Measurements from ENCODE around the gene SLC16A5.

Gene SLC16A5

DNA sequence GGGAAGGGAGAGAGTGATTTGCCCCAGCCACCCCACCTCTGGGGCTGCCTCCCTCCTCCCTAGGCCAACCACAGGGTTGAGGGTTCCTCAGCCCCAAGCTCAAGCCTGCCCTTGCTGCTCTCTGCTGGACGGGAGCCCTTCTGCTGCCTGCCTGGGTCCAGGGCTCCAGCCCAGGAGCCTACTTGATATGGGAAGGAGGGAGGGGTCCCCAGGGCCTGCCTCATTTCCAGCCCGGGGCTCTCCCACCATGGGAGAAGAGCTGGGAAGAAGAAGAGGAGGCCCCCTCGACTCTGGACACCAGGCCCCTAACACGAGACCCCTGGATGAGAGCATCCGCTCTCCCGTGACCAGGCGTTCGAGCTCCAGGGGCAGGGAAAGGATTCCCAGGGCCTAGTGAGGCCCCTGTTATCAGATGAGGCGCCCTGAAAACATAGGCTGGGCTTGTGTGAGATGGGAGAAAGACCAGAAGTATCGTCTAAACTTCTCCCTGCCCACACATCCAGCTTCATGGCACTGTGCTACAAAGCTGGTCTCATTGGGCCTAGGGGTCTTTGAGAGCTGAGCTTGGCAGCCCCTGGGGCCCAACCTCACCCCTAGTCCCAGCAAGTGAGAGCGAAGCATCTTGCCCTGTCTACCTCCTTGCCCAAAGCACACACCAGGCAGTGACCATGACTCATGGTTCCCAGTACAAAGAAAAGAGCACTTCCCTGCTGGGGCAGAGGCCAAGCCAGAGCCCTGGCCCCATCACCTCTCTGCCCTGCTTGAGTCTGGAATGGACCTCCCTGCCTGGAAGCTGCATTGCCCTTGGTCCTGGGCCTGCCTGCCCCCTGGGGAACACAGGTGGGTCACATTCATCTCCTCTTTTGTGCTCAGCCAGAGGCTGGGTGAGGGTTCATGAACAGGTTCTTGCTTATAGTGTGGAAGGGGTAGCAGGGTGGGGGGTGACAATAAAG lies 987 bp downstream of the SLC16A5 start:
- no peak for DNase-seq

DNA sequence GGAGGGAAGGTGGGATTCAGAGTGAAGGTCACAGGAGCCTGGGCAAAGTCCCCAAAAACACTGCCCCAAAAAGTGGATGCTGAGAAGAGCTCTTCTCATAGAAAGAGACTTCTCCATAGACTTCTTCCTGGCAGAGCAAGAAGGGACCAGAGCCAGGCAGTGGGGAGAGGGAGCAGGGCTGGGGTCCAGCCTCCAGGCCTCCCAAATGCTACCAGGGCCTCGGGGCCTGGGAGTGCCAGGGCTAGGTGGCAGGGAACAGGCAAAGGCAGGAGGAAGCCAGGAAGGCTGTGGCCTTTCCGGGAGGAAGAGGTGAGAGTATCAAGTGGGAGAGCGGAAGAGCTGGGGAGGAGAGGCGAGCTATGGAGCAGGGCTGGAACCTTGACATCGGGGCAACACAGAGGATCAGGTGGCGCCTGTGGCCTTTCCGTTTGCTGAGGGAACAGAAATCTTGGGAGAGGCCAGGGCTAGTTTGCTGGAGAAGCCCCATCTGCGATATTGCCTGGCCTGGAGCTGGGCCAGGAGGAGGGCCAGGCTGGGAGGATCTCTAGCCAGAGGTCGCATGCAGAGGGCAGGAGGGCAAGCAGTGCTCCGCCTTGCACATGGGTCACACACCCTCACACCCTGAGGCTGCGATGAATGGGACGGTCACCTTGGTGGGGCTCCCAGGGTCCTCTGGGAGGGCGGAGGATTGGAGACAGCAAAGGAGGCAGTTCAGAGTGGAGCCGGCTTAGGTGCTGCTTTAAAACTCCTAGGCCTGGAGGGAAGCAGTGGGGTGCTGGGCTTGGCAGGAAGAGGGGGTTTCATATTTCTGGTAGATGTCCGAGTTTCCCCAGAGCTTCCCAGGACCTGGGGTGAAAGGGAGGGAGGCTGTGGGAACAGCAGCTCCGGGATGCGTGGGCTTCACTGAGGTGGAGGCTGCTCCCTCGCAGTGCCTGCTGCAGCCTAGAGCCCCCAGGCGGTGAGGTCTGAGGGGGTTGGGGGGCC lies 3.4 kb downstream of the SLC16A5 start:
- DNase-seq = no peak

DNA sequence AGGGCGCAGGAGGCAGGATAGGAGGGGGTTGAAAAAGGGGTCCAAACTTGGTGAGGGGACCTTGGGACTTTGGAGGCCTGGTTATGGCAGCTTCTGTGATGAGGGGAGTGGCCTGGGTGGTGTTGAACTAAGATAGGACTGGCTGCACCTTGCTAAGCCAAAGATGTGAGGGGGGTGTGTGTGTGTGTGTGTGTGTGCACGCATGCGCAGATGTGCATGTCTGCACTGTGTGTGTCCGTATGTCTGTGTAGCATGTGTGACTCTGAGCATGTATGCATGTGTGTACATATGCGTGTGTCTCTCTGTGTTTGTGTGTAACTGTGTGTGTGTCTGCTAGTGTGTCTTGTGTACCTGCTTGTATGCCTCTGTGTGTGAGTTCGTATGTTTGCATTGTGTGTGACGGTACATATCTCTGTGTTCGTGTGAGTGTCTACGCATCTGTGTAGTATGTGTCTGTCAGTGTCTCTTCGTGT lies 4.1 kb downstream of the SLC16A5 start:
- no peak for DNase-seq

DNA sequence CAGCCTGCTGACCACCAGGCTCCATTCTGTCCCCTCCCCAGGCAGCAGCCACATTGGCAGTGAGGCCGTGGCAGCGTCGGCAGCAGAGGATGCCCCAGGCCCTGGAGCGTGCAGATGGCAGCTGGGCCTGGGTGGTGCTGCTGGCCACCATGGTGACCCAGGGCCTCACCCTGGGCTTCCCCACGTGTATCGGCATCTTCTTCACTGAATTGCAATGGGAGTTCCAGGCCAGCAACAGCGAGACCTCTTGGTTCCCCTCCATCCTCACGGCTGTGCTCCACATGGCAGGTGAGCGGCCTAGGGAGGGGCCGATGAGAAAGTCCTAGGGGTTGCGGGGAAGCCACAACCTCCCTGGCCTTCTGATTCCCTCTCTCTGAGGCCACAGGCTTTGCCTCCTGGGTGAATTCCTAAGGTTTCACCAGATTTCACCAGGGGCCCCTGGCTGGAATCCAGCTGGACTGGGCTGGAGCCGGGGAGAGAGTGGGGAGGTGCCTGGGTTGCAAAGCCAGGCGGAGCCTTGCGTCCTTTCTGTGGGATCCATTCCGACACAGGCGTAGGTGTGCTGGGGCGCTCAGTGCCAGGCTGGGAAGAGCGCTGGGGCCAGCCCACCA lies 5.9 kb downstream of the SLC16A5 start:
- no peak for DNase-seq

DNA sequence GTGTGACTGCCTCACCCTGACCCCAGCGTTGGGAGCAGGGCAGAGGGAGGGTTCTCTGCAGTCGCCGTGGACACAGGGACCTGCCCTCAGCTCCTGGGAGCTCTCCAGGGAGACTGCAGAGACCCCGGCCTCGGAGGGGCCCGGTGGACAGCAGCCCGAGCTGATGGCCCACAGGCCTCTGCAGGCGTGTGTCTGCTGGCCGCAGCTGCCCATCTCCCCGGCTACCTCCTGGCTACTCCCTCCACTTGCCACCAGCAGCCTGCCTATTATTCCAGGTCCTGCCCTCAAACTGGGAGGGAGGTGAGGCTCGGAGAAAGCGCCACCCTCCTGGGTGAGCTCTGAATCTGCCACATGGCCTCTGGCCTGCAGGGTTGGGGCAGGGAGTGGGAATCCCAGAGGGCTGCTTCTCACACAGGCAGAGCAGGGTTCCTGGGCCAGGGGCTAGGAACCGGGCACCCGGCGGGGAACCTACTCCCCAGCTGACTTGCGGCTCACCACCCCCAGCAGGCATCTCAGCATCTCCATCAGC lies 7.2 kb downstream of the SLC16A5 start:
- DNase-seq = no peak

DNA sequence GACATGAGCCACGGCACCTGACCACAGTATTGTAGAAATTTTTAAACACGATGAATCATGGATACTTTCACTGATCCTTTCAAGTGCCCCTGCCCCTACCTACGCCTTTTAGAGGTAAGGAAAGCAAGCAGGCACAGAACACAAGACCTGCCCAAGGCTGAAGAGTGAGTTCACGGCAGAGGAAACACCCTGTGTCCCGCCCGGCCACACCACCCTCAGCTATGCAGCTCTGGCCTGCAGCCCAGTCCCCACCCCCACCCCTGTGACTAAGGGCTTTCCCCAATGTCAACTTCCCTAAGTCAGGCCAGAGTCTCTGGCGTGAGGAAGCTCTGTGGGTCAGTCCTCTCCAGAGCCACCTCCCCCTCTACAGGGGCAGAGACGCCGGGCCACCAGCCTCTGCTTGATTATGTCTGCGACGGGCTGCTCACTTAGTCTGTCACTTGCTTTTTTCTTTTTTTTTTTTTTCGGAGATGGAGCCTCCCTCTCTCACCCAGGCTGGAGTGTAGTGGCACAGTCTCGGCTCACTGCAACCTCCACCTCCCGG lies 8.4 kb downstream of the SLC16A5 start:
- peak; percentile 42 for DNase-seq

DNA sequence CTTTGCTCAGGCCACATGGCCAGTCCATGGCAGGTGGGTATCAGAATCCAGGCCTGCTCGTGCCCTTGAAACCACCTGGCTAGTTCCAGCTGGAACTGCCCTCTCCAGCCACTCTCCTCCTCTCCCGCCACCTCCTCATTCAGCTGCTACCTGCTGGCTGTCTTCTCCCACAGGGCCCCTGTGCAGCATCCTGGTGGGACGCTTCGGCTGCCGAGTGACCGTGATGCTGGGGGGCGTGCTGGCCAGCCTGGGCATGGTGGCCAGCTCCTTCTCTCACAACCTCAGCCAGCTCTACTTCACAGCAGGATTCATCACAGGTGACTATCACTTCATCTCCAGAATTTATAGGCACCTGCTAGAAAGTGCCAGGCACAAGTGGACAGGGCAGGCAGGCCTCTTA lies 10.1 kb downstream of the SLC16A5 start:
- no peak for DNase-seq

DNA sequence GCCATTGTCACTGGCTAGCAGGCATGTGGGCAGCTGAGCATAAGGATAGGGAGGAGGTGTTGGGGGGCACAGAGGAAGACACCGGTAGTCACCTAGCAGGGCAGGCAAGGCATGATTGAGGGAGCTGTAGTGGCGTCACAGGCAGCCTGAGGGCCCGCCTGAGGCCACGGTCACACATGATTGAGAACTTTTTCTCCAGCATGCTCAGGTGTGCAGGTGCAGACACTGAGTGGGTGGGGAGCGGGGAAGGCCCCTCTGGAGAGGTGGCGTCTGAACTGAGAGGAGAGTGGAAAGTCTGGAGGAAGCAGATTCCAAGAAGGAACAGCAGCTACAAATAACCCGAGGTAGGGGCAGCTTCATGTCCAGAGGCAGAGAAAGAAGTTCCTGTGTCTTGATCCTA lies 11.1 kb downstream of the SLC16A5 start:
- no peak for DNase-seq

DNA sequence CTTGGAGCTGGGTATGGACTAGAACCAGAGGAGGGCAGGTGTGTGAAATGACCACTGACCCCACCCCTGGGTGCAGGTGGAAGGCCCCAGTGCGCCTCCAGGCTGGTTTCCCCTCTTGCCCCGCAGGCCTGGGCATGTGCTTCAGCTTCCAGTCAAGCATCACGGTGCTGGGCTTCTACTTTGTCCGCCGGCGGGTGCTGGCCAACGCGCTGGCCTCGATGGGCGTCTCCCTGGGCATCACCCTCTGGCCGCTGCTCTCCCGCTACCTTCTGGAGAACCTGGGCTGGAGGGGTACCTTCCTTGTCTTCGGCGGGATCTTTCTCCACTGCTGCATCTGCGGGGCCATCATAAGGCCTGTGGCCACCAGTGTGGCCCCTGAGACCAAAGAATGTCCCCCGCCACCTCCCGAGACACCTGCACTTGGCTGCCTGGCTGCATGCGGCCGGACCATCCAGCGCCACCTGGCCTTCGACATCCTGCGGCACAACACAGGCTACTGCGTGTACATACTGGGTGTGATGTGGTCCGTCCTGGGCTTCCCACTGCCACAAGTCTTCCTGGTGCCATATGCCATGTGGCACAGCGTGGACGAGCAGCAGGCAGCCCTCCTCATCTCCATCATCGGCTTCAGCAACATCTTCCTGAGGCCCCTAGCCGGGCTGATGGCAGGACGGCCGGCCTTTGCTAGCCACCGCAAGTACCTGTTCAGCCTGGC lies 12.3 kb downstream of the SLC16A5 start:
- DNase-seq = no peak

DNA sequence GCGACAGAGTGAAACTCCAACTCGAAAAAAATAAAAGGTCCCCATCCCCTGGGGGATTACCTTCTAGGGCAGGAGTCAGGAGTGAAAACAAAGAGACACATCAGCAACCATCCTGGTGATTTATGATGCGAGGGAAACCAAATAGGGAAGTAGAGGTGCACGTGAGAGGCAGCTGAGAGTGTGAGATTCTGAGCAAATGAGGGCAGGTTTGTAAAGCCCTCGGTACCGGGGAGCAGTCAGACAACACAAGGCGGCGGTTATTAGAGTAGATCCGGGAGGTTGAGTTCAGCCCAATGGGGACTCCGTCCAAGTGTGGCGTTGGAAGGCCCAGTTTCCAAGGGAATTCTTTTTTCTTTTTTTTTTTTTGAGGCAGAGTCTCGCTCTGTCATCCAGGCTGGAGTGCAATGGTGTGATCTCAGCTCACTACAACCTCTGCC lies 14.6 kb downstream of the SLC16A5 start:
- DNase-seq = no peak

DNA sequence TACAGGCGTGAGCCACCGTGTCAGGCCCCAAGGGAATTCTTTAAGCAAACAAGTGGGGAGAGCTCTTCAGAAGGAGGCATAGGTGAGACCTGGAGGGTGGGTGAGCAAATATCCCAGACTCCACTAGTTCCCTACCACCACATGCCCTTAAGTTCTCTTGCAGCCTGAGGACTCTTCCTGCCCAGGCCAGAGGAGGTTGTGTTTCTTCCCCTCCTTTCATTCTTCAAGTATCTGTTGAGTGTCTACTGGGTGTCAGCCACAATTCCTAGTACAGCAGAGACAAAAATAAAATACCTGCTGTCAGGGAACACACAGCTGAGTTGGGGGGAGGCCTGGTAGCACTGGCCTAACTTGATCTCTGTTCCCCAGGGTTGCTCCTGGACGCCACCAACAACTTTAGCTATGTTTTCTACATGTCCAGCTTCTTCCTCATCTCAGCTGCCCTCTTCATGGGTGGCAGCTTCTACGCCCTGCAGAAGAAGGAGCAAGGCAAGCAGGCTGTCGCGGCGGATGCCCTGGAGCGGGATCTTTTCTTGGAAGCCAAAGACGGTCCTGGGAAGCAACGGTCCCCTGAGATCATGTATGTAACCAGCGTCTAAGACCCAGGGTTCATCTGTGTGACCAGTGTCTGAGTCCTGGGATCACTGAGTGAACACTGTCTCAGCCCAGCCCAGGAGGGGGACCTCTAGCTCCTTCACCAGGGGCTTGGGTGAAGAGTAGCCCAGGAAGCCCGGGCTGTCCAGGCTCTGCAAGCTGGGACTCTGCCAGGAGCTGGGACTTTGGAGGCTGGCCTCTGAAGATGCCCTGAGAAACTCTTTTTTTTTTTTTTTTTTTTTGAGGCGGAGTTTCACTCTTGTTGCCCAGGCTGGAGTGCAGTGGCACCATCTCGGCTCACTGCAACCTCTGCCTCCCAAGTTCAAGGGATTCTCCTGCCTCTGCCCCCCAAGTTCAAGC lies 16.1 kb downstream of the SLC16A5 start:
- DNase-seq = no peak

DNA sequence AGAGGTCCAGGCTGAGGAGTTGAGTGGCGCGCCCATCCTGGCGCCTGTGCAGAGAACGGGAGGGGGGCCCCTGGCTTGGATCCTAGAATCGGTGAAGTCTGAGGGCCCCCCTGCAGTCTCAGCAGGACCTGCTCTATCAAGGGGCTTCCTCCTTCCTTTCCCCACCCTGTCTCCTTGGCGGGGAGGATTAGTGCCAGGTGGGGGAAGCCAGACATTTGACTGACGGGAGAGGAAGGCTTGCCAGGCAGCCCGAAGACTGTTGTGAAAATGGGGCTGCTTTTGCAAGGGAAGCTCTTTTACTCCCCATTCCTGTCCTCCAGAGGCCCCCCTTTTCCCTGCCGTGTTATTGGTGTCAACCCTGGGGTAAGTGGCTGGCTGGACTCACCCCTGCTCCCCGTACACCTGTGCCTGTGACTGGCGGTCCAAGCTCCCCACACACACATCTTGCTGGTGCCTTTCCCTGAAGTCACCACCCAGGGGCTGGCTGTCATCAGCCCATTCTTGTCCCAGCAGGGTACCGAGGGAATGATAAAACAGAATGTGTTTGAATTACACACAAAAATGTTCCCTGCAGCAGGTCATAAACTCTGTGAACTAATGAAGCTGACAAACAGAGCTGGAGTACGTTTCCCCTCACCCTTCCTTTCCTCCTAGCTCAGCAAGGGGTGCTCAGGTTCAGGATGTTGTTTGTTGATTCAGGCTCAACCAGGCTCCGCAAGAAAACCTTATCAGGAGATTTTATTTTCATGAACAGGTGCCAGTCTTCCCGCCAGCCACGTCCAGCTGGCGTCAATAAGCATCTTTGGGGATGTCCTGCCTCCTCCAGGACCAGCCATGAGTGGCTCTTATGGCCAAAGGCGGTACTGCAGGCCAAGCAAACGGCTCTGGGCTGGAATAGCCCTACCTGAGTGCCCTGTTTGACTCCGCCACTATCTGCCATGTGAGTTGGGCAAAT lies 17.6 kb downstream of the SLC16A5 start:
- DNase-seq = no peak

DNA sequence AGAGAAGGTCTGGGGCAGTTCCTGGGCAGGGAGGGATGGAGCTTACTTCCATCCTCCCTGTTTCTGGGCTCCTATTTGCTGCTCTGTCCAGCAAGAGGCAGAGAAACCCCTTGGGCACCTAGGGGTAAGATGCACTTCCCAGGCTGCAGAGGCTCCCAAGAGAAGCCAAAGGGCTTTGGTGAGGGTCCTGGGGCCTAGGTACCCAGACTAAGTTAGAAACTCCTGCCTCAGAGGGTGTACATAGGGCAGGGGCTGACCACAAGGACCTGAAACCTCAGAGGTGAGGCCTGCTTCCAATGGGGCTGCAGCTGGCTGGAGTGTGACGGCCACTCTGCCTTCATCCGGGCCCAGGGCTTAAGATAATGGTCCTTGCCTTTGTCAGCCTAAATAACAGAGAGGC lies 20.4 kb downstream of the SLC16A5 start:
- no peak for DNase-seq

DNA sequence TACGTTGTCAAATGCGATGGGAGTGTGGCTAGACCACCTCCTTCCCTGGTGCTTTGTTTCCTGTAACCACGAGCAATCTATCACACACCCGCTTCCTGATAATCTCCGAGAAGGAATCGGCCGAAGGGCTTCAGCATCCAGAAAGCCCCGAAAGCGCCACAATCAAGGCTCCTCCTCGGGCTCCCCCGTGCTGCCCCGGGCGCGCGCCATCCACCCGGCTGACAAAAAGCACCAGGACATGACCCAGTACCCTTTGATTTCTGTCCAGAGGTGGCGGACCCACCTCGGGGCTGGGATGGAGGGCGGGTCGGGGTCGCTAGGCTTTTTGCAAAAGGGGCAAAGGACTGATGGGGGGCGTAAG lies 21.3 kb downstream of the SLC16A5 start:
- no peak for DNase-seq

DNA sequence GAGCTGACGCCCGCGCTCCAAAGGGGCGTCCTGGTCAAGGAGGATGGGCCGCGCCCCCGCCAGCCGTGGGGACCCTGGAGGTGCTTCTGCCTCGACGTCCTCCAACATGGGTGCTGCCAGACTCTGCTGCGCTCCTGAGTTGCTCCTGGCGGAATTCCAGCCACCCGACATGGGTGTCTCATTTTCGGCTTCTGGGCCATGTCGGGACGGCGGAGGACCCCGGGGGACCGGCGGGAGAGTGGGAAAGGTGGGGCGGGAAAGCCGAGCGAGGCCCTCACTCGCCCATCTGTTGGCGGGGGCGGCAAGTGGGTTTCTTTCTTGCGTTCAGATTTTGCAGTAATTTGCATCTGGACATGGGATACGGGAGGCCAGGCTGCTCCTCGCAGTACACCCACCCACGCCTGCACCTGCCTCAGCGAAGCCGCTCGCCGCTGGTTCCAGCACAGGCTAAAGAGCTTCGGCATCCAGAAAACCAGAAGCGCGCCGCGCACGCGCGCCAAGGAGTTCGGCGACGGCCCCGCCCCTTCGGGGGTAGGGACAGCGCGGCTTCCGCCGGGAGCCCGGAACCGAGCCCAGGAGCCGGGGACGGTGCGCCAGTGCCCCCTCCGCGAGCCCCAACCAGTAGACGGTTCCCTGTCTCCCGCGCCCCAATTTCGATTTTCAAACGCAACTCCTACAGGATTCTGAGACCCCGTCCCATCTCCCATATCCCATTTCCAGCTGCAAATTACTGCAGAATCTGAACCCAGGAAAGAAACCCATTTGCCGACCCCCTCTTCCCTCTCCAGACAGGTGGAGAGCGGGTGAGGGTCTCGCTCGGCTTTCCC lies 21.9 kb downstream of the SLC16A5 start, which contains the start of gene ARMC7:
Gene ARMC7, plus strand, starts transcription at position 563 of the 827 bp plus-strand sequence. CDS start 320 bp downstream, outside the sequence.
- peak; percentile 84 for DNase-seq

DNA sequence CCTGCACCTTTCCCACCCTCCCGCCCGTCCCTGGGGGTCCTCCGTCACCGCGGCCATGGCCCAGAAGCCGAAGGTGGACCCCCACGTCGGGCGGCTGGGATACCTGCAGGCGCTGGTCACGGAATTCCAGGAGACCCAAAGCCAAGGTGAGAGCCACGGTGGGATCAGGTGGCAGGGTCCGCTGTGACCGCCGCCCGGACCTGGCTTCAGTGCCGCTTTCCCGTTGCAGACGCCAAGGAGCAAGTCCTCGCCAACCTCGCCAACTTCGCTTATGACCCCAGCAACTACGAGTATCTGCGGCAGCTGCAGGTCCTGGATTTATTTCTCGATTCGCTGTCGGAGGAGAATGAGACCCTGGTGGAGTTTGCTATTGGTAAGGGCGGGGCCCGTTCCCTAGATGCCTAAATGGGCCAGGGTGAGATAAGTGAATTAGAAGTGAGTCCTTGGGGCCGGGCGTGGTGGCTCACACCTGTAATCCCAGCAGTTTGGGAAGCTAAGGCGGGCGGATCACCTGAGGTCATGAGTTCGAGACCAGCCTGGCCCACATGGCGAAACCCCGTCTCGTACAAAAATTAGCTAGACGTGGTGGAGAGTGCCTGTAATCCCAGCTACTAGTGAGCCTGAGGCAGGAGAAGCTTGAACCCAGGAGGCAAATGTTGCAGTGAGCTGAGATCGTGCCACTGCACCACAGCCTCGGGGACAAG lies 22.6 kb downstream of the SLC16A5 start:
- no peak for DNase-seq

DNA sequence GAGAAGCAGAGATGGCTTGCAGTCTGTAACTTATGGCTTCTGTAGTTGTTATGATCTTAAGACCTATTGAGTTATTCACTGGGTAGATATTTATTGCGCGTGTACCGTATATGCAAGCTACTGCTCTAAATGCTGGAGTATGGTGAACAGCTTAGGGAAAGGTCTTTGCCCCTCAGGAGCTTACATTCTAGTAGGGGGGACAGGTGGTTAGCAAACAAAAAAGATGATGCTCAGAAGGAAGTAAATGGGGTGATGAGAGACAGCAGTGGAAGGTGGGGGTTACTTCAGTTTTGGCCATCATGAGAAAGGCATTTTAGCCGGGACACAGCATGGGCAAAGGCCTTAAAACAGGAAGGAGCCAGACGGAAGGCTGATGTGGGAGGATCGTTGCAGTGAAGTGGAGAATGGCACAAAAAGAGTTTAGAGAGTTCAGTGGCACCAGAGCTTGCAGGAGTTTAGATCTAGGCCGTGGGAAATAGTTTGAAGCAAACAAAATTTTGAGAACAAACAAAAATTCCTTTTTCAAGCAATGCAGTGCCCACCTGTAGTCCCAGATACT lies 24.1 kb downstream of the SLC16A5 start:
- no peak for DNase-seq

All from midbrain (tissue), 1 donor.